Measurements from ENCODE around the gene EHBP1L1.

DNA sequence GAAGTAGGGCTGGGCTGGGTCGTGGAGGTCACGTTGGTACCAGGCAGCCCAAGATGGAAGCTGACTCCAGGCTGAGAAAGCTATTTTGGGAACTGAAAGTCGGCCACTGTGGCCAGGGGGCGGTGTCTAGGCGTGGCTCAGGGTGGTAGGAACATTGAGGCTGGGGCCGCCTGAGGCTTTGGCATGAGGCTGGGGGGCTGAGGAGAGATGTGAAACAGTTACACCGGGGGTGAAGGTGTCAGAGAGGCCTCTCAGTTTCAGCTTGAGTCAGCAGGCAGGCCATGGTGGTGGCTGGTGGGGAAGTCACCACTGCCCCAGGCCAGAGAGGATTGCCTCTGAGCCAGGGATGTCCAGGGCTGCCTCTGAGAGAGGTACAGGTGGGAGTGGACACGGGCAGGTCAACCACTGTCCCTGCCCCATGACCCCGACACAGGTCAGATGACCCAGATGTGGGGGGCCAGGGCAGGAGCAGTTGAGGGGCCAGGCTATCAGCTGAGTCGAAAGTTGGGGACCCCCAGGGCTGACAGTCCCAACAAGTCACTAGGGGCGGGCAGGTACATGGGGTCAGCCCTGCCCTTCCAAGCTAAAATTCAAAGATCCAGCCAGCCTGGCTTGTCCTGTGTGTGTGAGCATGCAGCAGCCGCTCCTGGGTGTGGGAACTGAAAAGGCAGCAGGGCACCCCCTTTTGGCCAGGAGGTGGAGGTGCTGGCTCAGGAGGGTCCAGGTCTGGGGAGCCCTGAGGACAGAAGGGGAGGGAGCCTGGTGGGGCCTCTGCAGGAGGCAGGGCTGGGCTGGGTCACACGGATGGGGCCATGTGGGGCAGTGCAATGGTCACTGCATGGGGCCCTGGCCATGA lies 12.6 kb downstream of the EHBP1L1 start:
- TF ChIP-seq, protein P1, sequence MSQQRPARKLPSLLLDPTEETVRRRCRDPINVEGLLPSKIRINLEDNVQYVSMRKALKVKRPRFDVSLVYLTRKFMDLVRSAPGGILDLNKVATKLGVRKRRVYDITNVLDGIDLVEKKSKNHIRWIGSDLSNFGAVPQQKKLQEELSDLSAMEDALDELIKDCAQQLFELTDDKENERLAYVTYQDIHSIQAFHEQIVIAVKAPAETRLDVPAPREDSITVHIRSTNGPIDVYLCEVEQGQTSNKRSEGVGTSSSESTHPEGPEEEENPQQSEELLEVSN (IDR thresholded peaks at IDR 0.05; ENCODE audit: borderline replicate concordance, low read depth), result no peak
- TF ChIP-seq JUN (IDR thresholded peaks at IDR 0.05) (no peak), MAX (IDR thresholded peaks at IDR 0.05) (0 out of 2 replicates have a peak, but pooled peaks have one; percentile 18), EP300 (IDR thresholded peaks at IDR 0.05) (no peak), FOSL2 (IDR thresholded peaks at IDR 0.05) (no peak), FOSL2 (CRISPR knock-in tag; IDR thresholded peaks at IDR 0.05) (no peak), RAD21 (conservative IDR thresholded peaks at IDR 0.05 in 1 of 2, IDR thresholded peaks at IDR 0.05 in 1 of 2) (peak; percentile 50 to 68), SMC3 (IDR thresholded peaks at IDR 0.05) (peak; percentile 40; the same call in 2 of the 3 replicates), NR3C1 (IDR thresholded peaks at IDR 0.05) (no peak), ESRRA (IDR thresholded peaks at IDR 0.05; ENCODE audit: borderline replicate concordance, low read length) (no peak)
- TF ChIP-seq, protein P2, sequence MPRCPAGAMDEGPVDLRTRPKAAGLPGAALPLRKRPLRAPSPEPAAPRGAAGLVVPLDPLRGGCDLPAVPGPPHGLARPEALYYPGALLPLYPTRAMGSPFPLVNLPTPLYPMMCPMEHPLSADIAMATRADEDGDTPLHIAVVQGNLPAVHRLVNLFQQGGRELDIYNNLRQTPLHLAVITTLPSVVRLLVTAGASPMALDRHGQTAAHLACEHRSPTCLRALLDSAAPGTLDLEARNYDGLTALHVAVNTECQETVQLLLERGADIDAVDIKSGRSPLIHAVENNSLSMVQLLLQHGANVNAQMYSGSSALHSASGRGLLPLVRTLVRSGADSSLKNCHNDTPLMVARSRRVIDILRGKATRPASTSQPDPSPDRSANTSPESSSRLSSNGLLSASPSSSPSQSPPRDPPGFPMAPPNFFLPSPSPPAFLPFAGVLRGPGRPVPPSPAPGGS (IDR thresholded peaks at IDR 0.05), result no peak
- TF ChIP-seq, protein P3, sequence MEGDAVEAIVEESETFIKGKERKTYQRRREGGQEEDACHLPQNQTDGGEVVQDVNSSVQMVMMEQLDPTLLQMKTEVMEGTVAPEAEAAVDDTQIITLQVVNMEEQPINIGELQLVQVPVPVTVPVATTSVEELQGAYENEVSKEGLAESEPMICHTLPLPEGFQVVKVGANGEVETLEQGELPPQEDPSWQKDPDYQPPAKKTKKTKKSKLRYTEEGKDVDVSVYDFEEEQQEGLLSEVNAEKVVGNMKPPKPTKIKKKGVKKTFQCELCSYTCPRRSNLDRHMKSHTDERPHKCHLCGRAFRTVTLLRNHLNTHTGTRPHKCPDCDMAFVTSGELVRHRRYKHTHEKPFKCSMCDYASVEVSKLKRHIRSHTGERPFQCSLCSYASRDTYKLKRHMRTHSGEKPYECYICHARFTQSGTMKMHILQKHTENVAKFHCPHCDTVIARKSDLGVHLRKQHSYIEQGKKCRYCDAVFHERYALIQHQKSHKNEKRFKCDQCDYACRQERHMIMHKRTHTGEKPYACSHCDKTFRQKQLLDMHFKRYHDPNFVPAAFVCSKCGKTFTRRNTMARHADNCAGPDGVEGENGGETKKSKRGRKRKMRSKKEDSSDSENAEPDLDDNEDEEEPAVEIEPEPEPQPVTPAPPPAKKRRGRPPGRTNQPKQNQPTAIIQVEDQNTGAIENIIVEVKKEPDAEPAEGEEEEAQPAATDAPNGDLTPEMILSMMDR (IDR thresholded peaks at IDR 0.05), result peak; percentile 50
- TF ChIP-seq, protein P4, sequence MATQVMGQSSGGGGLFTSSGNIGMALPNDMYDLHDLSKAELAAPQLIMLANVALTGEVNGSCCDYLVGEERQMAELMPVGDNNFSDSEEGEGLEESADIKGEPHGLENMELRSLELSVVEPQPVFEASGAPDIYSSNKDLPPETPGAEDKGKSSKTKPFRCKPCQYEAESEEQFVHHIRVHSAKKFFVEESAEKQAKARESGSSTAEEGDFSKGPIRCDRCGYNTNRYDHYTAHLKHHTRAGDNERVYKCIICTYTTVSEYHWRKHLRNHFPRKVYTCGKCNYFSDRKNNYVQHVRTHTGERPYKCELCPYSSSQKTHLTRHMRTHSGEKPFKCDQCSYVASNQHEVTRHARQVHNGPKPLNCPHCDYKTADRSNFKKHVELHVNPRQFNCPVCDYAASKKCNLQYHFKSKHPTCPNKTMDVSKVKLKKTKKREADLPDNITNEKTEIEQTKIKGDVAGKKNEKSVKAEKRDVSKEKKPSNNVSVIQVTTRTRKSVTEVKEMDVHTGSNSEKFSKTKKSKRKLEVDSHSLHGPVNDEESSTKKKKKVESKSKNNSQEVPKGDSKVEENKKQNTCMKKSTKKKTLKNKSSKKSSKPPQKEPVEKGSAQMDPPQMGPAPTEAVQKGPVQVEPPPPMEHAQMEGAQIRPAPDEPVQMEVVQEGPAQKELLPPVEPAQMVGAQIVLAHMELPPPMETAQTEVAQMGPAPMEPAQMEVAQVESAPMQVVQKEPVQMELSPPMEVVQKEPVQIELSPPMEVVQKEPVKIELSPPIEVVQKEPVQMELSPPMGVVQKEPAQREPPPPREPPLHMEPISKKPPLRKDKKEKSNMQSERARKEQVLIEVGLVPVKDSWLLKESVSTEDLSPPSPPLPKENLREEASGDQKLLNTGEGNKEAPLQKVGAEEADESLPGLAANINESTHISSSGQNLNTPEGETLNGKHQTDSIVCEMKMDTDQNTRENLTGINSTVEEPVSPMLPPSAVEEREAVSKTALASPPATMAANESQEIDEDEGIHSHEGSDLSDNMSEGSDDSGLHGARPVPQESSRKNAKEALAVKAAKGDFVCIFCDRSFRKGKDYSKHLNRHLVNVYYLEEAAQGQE (IDR thresholded peaks at IDR 0.05), result no peak

Data from A549 (cell line).